Testis (tissue), 3 donors: ENCODE measurements around the gene PTGIS. TPM values are rescaled to one million over a fixed set of nuclear protein-coding genes. Genes with fewer than 3 reads are reported as not detected.

ENCODE experiments used
- DNase-seq: peaks from one replicate; pipeline ENCODE4 v3.0.0-alpha.2; 2019
- H3K27ac ChIP-seq, 2 donors: fragments of 200-600 bp; sonication (generic); one replicate each; pipeline ENCODE4 v1.5.1; 2019
- H3K27me3 ChIP-seq: fragments of 200-600 bp; sonication (generic); one replicate; pipeline ENCODE4 v1.5.1; 2019
- H3K36me3 ChIP-seq: fragments of 200-600 bp; sonication (generic); one replicate; pipeline ENCODE4 v1.5.1; 2017; ENCODE audit warnings: low read depth; ENCODE audit errors: missing control alignments
- H3K4me1 ChIP-seq: fragments of 200-600 bp; sonication (generic); one replicate; pipeline ENCODE4 v1.5.1; 2019
- H3K4me3 ChIP-seq, 2 donors: fragments of 200-600 bp; sonication (generic); one replicate each; pipeline ENCODE4 v1.5.1; 2017 to 2019
- H3K9me3 ChIP-seq: fragments of 200-600 bp; sonication (generic); one replicate; pipeline ENCODE4 v1.5.1; 2017
- POLR2A ChIP-seq: fragments of 450-650 bp; IDR thresholded peaks from one replicate; pipeline ENCODE4 v1.6.1; 2017; ENCODE audit warnings: antibody characterized with exemption, mild to moderate bottlenecking, moderate library complexity
- WGBS, 2 donors: methylation state at CpG; one replicate each; pipeline ENCODE4 v1.1.5; 2018; 5-methylcytosine and 5-hydroxymethylcytosine counted together
- intact Hi-C: fragments of 100-400 bp; cut with DNase I; formaldehyde crosslinking; loops from one replicate; pipeline ENCODE4 v1.15.1; 2023; ENCODE audit warnings: low total_unique reads
- polyA plus RNA-seq: library from polyadenylated mRNA; stranded (reverse); fragments of 350-450 nt; fragmentation: Illumina TruSeq; extraction: RNeasy Lipid Tissue Mini Kit (QIAGEN cat#74804); gene quantifications from one replicate; pipeline ENCODE4 v1.2.3, GENCODE V29; 2014; ENCODE audit warnings: low read depth, low replicate concordance; ENCODE audit not compliant: insufficient read depth
- total RNA-seq, 2 donors: library from RNA; depleted of rRNA; stranded (reverse); fragments of >200 nt; gene quantifications; one replicate each; pipeline ENCODE4 v1.2.3, GENCODE V29; 2016
- TF ChIP-seq, protein P1 (sequence below), 3 experiments: fragments of 450-650 bp in 2 of 3; fragments of 200-600 bp in 1 of 3; sonication (generic) in 1 of 3; IDR thresholded peaks; one replicate each; pipeline ENCODE4 v1.5.1; 2016 to 2019; ENCODE audit warnings: antibody characterized with exemption in 3 of 3, mild to moderate bottlenecking in 2 of 3, moderate library complexity in 1 of 3

The PTGIS gene
- total and polyA plus RNA-seq, 3 donors from 2014 or later = 12.2 to 30.3 (median 13.0) TPM

DNA sequence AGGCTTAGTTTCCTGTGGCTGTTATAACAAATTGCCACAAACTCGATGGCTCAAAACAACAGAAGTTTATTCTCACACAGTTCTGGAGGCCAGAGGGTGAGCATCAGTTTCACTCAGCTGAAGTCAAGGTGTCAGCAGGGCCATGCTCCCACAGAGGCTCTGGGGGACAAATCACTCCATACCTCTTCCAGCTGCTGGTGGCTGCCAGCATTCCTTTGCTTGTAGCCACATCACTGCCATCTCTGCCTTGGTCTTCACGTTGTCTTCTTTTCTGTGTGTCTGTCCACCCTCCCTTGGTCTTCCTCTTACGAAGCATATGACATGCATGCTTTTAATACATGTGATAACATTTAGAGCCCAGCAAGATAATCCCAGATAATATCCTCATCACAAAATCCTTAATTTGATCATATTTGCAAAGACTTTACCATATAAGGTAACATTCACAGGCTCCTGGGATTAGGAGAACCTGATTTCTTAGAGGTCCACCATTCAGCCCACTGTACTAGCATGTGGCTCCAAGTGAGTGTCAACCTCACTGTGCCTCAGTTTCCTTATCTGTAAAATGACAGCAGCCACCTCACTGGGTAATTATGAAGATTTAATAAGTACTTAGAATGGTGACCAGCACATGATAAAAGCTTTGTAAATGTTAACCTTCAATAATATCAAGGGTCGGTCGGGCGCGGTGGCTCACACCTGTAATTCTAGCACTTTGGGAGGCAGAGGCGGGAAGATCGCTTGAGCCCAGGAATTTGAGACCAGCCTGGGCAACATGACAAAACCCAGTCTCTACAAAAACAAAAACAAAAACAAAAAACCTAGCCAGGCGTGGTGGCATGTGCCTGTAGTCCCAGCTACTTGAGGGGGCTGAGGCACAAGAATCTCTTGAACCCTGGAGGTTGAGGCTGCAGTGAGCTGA lies 14.7 kb upstream of the PTGIS start:
- TF ChIP-seq, protein P1, sequence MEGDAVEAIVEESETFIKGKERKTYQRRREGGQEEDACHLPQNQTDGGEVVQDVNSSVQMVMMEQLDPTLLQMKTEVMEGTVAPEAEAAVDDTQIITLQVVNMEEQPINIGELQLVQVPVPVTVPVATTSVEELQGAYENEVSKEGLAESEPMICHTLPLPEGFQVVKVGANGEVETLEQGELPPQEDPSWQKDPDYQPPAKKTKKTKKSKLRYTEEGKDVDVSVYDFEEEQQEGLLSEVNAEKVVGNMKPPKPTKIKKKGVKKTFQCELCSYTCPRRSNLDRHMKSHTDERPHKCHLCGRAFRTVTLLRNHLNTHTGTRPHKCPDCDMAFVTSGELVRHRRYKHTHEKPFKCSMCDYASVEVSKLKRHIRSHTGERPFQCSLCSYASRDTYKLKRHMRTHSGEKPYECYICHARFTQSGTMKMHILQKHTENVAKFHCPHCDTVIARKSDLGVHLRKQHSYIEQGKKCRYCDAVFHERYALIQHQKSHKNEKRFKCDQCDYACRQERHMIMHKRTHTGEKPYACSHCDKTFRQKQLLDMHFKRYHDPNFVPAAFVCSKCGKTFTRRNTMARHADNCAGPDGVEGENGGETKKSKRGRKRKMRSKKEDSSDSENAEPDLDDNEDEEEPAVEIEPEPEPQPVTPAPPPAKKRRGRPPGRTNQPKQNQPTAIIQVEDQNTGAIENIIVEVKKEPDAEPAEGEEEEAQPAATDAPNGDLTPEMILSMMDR (IDR thresholded peaks at IDR 0.05) = no peak
- TF ChIP-seq POLR2A = no peak
- H3K27ac ChIP-seq = peak overlapping the region in 1 of 2 donors; percentile 41
- 95 to 96% methylated on average over 10 of the region's 10 CpGs for WGBS, 2 donors
- no peaks in the 10 kb centered on the region for H3K27me3 ChIP-seq
- intact Hi-C loops = no loop called here
- no peak for DNase-seq
- H3K36me3 ChIP-seq = no peaks in the 10 kb centered on the region
- H3K4me3 ChIP-seq = no peak overlapping the region
- peaks cover 43% of the 10 kb centered on the region for H3K4me1 ChIP-seq
- H3K9me3 ChIP-seq = no peaks in the 10 kb centered on the region

GRCh38 chr20:49581482-49581881 lies 13.5 kb upstream of the PTGIS start:
- DNase-seq = no peak
- H3K4me3 ChIP-seq = no peak overlapping the region
- H3K4me1 ChIP-seq = peaks cover 38% of the 10 kb centered on the region
- no peaks in the 10 kb centered on the region for H3K36me3 ChIP-seq
- peak overlapping the region in 1 of 2 donors; percentile 76 for H3K27ac ChIP-seq
- no peaks in the 10 kb centered on the region for H3K9me3 ChIP-seq
- H3K27me3 ChIP-seq = no peaks in the 10 kb centered on the region
- intact Hi-C loops = no loop called here
- 94 to 96% methylated on average over 1 of the region's 1 CpG for WGBS, 2 donors
- TF ChIP-seq POLR2A = no peak
- TF ChIP-seq, protein P1 (IDR thresholded peaks at IDR 0.05) = no peak

GRCh38 chr20:49580813-49581174 lies 12.9 kb upstream of the PTGIS start:
- peak overlapping the region in 1 of 2 donors; percentile 76 for H3K27ac ChIP-seq
- no peak for DNase-seq
- 24 to 65% methylated on average over 1 of the region's 1 CpG for WGBS, 2 donors
- no peaks in the 10 kb centered on the region for H3K36me3 ChIP-seq
- H3K27me3 ChIP-seq = no peaks in the 10 kb centered on the region
- H3K4me1 ChIP-seq = peaks cover 38% of the 10 kb centered on the region
- TF ChIP-seq, protein P1 (IDR thresholded peaks at IDR 0.05) = no peak
- no peak for TF ChIP-seq POLR2A
- intact Hi-C loops = no loop called here
- no peaks in the 10 kb centered on the region for H3K9me3 ChIP-seq
- H3K4me3 ChIP-seq = no peak overlapping the region

GRCh38 chr20:49579874-49580812 lies 12.2 kb upstream of the PTGIS start:
- intact Hi-C loops = no loop called here
- Histone ChIP-seq H3K27me3 (no peaks in the 10 kb centered on the region), H3K4me1 (peaks cover 31% of the 10 kb centered on the region), H3K27ac (peak overlapping the region; percentile 63 to 76), H3K36me3 (no peaks in the 10 kb centered on the region), H3K9me3 (no peaks in the 10 kb centered on the region), H3K4me3 (no peak overlapping the region)
- WGBS, 2 donors = 43 to 46% methylated on average over 13 to 15 of the region's 15 CpGs
- TF ChIP-seq, protein P1 (IDR thresholded peaks at IDR 0.05) = no peak
- TF ChIP-seq POLR2A = no peak
- DNase-seq = no peak
